ENCODE measurements around the gene TPX2.

Gene TPX2

GRCh38 chr20:31835977-31836852, 97.1 kb downstream of the TPX2 start:
- TF ChIP-seq CTCF (IDR thresholded peaks at IDR 0.05; ENCODE audit: borderline replicate concordance, insufficient read depth, low read depth, low read length) = no peak
- H3K4me3 ChIP-seq (ENCODE audit: low read depth, low read length) = no peak overlapping the region

- no peak overlapping the region for H3K4me3 ChIP-seq (ENCODE audit: low read depth, low read length)
- no peak for TF ChIP-seq CTCF (IDR thresholded peaks at IDR 0.05; ENCODE audit: borderline replicate concordance, insufficient read depth, low read depth, low read length)
Observed at GRCh38 chr20:31836853-31837608, 97.9 kb downstream of the TPX2 start.

GRCh38 chr20:31837896-31838397, 98.9 kb downstream of the TPX2 start:
- no peak for TF ChIP-seq CTCF (IDR thresholded peaks at IDR 0.05; ENCODE audit: borderline replicate concordance, insufficient read depth, low read depth, low read length)
- H3K4me3 ChIP-seq (ENCODE audit: low read depth, low read length) = no peak overlapping the region

DNA sequence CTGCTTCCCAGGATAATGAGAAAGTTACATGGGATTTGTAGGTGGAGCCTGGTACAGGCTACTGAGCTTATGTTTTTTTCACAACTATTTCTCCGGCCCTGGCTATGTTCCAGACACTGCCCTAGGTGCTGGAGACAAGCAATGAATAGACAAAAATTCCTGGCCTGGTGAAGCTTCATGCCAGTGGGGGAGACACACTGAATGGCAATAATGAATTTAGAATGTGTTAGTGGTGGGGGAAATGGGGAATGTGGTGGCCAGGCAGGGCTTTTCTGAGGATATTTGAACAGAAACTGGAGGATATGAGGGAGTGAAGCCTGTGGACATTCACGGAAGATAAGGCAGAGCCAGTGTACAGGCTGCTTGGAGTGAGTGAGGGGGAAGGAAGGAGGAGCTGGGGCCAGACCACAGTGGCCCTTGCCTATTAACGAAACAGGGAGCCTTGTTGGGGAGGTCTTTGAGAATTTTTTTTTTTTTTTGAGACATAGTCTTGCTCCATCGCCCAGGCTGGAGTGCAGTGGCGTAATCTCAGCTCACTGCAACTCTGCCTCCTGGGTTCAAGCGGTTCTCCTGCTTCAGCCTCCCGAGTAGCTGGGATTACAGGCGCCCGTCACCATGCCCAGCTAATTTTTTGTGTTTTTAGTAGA, 99.7 kb downstream of the TPX2 start:
- no peak overlapping the region for H3K4me3 ChIP-seq (ENCODE audit: low read depth, low read length)
- TF ChIP-seq CTCF (IDR thresholded peaks at IDR 0.05; ENCODE audit: borderline replicate concordance, insufficient read depth, low read depth, low read length) = no peak

DNA sequence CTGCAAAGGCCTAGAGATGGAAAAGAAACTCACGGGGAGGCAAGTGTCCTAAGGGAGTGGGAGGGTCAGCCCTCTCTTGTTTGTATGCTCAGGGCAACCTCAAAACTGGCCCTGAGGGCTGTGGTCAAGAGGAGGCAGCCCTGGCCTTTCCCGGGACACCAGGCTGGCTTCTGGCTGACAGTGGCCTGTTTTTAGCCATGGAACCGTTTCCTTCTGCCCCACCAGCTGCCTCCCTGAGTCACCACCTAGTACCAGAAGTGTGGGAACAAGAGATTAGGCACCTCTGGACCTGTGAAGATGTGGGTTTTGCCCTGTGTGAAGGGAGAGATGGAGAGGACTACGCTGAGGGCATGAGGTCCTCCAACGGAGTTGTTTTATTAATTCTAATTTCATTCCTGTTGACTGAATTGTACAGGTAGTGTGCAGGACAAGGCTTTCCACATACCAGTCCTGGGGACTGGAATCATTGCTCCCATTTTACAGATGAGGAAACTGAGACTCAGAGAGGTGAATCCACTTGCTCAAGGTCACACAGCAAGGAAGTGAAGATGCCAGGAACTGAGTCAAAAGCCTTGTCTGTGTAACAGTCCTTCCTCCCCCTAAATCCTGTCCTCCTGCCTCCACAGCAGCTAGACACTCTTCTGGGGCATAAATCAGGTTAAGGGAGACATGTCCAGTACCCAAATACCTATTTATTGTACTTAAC, 100.8 kb downstream of the TPX2 start:
- no peak for TF ChIP-seq CTCF (IDR thresholded peaks at IDR 0.05; ENCODE audit: borderline replicate concordance, insufficient read depth, low read depth, low read length)
- H3K4me3 ChIP-seq (ENCODE audit: low read depth, low read length) = no peak overlapping the region

DNA sequence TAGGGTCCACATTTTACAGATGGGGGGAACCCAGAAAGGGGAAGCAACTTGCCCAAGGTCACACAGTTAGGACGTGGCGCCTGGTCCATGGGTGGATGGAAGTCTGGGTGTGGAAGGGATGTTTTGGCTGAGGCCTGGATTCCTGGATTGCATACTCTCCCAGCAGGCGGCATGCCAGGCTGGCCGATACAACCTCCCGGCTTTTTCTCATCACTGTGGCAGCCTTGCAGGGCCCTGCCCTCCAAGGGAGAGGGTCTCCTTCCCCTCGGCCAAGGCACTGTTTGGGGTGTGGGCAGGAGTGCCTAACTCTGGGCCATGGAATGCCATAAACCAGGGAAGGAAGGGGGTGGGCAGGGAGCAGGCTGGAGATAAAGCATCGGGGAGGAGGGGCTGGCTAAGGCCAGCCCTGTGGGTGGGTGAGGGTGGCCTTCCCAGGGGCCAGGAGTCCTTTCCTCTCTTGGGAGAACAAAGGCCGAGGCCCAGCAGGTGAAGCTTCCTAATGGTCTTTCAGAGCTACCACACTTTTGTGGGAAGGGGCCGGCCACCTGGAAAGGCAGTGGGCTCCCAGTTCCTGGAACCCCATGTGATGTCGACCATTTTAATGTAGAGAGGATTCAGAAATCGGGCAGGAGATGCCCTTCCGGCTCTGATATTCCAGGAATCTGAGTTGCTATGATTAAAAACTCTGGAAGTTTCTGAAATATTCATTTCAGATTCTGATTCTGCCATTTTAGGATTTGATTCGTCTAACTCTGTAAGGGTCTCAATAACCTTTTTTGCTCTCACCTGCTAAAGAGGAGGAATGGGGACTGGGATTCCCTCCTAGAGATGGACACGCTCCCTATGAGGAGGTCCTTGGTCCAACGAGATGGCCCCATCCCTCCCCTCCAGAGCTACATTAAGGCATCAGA, 102.1 kb downstream of the TPX2 start:
- no peak for TF ChIP-seq CTCF (IDR thresholded peaks at IDR 0.05; ENCODE audit: borderline replicate concordance, insufficient read depth, low read depth, low read length)
- H3K4me3 ChIP-seq (ENCODE audit: low read depth, low read length) = no peak overlapping the region
